Measurements from ENCODE around the gene DOK1. TPM values are rescaled to one million over a fixed set of nuclear protein-coding genes. Genes with fewer than 3 reads are reported as not detected.

Gene DOK1
- total and polyA plus RNA-seq, 2 donors from 2014 or later, result 11.3 to 16.7 TPM

DNA sequence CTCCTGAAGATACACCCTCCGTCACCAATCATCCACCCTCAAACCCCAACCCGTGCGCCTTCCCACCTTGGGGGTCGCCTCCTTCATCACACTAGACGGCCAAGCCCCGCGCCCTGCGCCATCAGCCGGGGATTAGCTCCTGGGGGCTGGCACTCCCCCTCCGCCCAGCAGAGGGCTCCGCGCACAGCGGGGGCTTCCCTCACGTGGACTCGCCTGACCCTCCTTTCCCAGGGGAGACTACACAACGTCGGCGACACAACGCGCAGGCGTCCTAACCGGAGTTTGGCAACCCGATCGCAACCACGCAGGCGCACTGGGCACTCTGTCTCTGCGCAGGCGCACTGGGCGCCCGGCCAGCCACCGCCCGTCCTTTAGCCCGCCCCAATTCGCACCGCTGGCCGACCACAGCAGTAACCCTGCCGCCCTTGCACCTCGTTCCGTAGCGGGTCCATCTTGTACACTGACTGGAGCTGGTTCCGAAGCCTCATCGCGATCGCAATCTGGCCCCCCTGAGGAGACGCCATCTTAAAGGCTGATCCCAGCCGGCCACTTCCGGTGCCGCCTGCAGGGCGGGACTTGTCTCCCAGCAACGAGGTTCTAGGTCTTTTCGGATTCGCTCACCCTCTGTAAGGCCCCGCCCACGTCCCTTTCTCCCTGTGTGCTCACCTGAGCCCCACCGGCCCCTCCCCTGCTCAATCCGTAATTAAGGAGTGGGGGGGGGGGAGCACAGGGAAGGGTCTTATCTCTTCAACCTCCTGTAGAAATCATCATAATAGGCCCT lies 47.2 kb upstream of the DOK1 start, which contains the start of gene PCGF1:
TSS of gene PCGF1 (minus strand) at position 551 of the 781 bp plus-strand sequence. CDS start at position 524, 27 bp downstream.
- peak within 1 kb of the TSS; percentile 87 to 98 (median 96) for H3K4me3 ChIP-seq (ENCODE audit: low read length in 3 of 3)
- peak; percentile 99 to 100 (median 100) for DNase-seq
- H3K27ac ChIP-seq (ENCODE audit: low read depth in 2 of 2, low read length in 2 of 2), result peak within 1 kb of the TSS; percentile 100
- intact Hi-C loops (cut with DNase I), result no loop called here
- TF ChIP-seq, protein P1, sequence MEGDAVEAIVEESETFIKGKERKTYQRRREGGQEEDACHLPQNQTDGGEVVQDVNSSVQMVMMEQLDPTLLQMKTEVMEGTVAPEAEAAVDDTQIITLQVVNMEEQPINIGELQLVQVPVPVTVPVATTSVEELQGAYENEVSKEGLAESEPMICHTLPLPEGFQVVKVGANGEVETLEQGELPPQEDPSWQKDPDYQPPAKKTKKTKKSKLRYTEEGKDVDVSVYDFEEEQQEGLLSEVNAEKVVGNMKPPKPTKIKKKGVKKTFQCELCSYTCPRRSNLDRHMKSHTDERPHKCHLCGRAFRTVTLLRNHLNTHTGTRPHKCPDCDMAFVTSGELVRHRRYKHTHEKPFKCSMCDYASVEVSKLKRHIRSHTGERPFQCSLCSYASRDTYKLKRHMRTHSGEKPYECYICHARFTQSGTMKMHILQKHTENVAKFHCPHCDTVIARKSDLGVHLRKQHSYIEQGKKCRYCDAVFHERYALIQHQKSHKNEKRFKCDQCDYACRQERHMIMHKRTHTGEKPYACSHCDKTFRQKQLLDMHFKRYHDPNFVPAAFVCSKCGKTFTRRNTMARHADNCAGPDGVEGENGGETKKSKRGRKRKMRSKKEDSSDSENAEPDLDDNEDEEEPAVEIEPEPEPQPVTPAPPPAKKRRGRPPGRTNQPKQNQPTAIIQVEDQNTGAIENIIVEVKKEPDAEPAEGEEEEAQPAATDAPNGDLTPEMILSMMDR (IDR thresholded peaks at IDR 0.05; ENCODE audit: borderline replicate concordance, extremely low read depth, insufficient read depth), result peak; percentile 24
- H3K9me3 ChIP-seq (ENCODE audit: control insufficient read depth in 2 of 3, insufficient read depth in 1 of 3, low read length in 3 of 3), result no peaks in the 10 kb centered on the region
- FAIRE-seq, result no peak
- peaks cover 33% of the 10 kb centered on the region for H3K27me3 ChIP-seq (ENCODE audit: control insufficient read depth, insufficient read depth, low read length)
- peaks cover 0 to 19% (median 12%) of the 10 kb centered on the region in 3 donors for H3K4me1 ChIP-seq (ENCODE audit: control insufficient read depth in 2 of 3, insufficient read depth in 2 of 3, low read depth in 1 of 3, low read length in 3 of 3)
- H3K9ac ChIP-seq (ENCODE audit: low read length in 3 of 3), result peak within 1 kb of the TSS; percentile 90 to 99 (median 97)
- H3K36me3 ChIP-seq (ENCODE audit: control insufficient read depth in 2 of 3, insufficient read depth in 3 of 3, low read length in 3 of 3), result peaks cover 3 to 17% (median 8%) of the 10 kb centered on the region in 3 donors

DNA sequence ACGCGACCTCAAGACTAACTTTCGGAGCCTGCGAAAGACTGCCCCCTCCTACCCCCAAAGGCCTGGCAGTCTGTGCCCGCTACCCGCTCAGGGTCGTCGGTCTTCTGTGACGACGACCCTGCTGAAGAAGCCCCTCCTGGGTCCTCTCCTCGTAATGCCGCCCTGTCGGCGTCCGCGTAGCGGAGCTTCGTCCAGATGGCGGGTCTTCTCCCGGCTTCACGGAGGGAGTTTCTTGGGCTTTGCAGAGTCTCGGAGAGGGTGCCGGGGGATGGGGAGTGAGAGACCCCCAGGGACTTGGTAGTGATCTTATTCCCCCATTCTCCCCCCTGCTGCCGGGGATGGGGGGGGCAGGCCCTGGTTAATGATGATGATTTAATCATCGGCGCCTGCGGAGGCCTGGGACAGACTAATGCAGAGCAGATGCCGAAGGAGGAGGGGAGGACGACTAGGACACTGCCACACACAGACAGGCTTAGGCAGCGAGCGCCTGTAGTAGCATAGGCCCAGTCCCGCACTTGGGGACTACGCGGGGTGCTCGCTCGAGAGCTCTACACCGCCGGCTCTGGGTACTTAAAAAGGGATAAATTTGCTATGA lies 46.5 kb upstream of the DOK1 start:
- DNase-seq (peak in 2 of 5 donors; percentile 66 to 90), FAIRE-seq (no peak)
- H3K36me3 ChIP-seq (ENCODE audit: control insufficient read depth in 2 of 3, insufficient read depth in 3 of 3, low read length in 3 of 3), result peaks cover 3 to 17% (median 8%) of the 10 kb centered on the region in 3 donors
- H3K9ac ChIP-seq (ENCODE audit: low read length in 3 of 3), result peak overlapping the region; percentile 38 to 97 (median 55)
- peak overlapping the region; percentile 77 to 98 (median 96) for H3K4me3 ChIP-seq (ENCODE audit: low read length in 3 of 3)
- TF ChIP-seq, protein P1 (IDR thresholded peaks at IDR 0.05; ENCODE audit: borderline replicate concordance, extremely low read depth, insufficient read depth), result no peak
- intact Hi-C loops (cut with DNase I), result no loop called here
- peak overlapping the region; percentile 100 for H3K27ac ChIP-seq (ENCODE audit: low read depth in 2 of 2, low read length in 2 of 2)
- no peaks in the 10 kb centered on the region for H3K9me3 ChIP-seq (ENCODE audit: control insufficient read depth in 2 of 3, insufficient read depth in 1 of 3, low read length in 3 of 3)
- peaks cover 0 to 15% (median 12%) of the 10 kb centered on the region in 3 donors for H3K4me1 ChIP-seq (ENCODE audit: control insufficient read depth in 2 of 3, insufficient read depth in 2 of 3, low read depth in 1 of 3, low read length in 3 of 3)
- H3K27me3 ChIP-seq (ENCODE audit: control insufficient read depth, insufficient read depth, low read length), result peaks cover 37% of the 10 kb centered on the region

DNA sequence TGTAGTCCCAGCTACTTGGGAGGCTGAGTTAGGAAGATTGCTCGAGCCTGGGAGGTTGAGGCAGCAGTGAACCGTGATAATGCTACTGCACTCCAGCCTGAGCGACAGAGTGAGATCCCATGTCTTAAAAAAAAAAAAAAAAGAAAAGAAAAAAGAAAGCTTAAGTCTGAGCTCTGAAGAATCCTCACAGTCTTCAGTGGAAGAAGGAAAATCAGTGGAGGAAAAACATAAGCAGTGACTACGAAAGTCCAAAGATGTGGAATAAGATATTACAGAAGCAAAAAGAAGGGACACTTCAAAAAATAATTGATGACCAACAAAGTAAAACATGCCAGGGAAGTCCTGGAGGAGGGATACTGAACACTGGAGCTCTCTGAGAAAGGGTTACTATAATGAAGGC lies 44.2 kb upstream of the DOK1 start:
- no peak overlapping the region for H3K9ac ChIP-seq (ENCODE audit: low read length in 3 of 3)
- no peak for FAIRE-seq
- H3K27ac ChIP-seq (ENCODE audit: low read depth in 2 of 2, low read length in 2 of 2), result no peak overlapping the region
- no peak overlapping the region for H3K4me3 ChIP-seq (ENCODE audit: low read length in 3 of 3)
- H3K27me3 ChIP-seq (ENCODE audit: control insufficient read depth, insufficient read depth, low read length), result peaks cover 47% of the 10 kb centered on the region
- TF ChIP-seq, protein P1 (IDR thresholded peaks at IDR 0.05; ENCODE audit: borderline replicate concordance, extremely low read depth, insufficient read depth), result no peak
- H3K36me3 ChIP-seq (ENCODE audit: control insufficient read depth in 2 of 3, insufficient read depth in 3 of 3, low read length in 3 of 3), result peaks cover 2 to 8% (median 6%) of the 10 kb centered on the region in 3 donors
- peaks cover 0 to 14% (median 12%) of the 10 kb centered on the region in 3 donors for H3K4me1 ChIP-seq (ENCODE audit: control insufficient read depth in 2 of 3, insufficient read depth in 2 of 3, low read depth in 1 of 3, low read length in 3 of 3)
- intact Hi-C loops (cut with DNase I), result no loop called here
- no peak for DNase-seq
- H3K9me3 ChIP-seq (ENCODE audit: control insufficient read depth in 2 of 3, insufficient read depth in 1 of 3, low read length in 3 of 3), result no peaks in the 10 kb centered on the region

Data from kidney (tissue), 14 donors.